Rectal smooth muscle tissue (tissue), 1 donor: Measurements from ENCODE around the gene TIMM44.
A peak's percentile ranks its signal among the peaks of the same experiment; 100 is the strongest.
"Not testable (repeated sequence)": the region's sequence is repeated elsewhere in the genome, so short reads cannot be mapped to it uniquely, and the experiment has no call there.

Source experiments
- H3K27ac ChIP-seq: one replicate; pipeline ENCODE4 v1.7.0; 2013; ENCODE audit warnings: low read depth, low read length, inconsistent platforms
- H3K27me3 ChIP-seq: one replicate; pipeline ENCODE4 v1.7.0; 2013; ENCODE audit warnings: low read length; ENCODE audit not compliant: control insufficient read depth, insufficient read depth
- H3K36me3 ChIP-seq: one replicate; pipeline ENCODE4 v1.7.0; 2013; ENCODE audit warnings: low read length; ENCODE audit not compliant: control insufficient read depth, insufficient read depth
- H3K4me1 ChIP-seq: one replicate; pipeline ENCODE4 v1.7.0; 2013; ENCODE audit warnings: low read length; ENCODE audit not compliant: control insufficient read depth, insufficient read depth
- H3K4me3 ChIP-seq: one replicate; pipeline ENCODE4 v1.7.0; 2013; ENCODE audit warnings: low read length
- H3K9ac ChIP-seq: one replicate; pipeline ENCODE4 v1.7.0; 2013; ENCODE audit warnings: low read length

The TIMM44 gene

DNA sequence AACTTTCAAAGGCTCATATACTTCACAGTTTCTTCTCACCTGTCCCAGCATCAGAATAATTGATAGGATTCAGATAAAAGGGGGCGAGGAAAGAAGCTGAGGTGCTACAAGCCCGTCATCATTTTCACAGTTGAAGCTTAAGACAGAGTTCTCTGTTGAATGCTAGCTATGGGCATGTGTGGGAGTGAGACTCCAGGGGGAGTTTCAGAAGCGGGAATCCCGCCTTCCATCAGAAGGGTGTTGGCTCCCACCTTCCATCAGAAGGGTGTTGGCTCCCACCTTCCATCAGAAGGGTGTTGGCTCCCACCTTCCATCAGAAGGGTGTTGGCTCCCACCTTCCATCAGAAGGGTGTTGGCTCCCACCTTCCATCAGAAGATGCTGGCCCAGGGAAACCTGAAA lies 17.6 kb upstream of the TIMM44 start:
- not testable (repeated sequence) for H3K27ac ChIP-seq, H3K4me3 ChIP-seq, H3K27me3 ChIP-seq, H3K9ac ChIP-seq, H3K36me3 ChIP-seq, H3K4me1 ChIP-seq

DNA sequence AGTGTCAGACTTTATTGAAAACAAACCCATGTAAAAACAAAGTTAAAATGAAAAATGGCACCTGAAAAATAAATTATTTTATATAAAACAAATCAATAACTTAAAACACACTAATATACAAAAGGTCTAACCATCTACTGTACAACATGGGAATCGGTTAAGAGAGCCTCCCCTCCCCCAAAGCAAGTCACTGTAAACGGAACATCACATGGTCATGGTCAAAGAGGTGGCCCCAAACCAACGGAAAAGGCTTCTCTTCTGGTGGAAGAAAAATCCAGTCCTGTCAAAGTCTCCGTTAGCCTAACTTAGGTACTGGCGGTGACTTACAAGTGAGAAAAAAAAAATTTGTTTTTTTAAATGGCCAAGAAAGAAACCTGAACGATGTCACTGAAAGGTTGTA lies 15.7 kb upstream of the TIMM44 start:
- Histone ChIP-seq H3K9ac (no peak overlapping the region), H3K36me3 (peaks cover 8% of the 10 kb centered on the region), H3K27ac (no peak overlapping the region), H3K27me3 (no peaks in the 10 kb centered on the region), H3K4me1 (no peaks in the 10 kb centered on the region), H3K4me3 (no peak overlapping the region)

- Histone ChIP-seq H3K27me3 (no peaks in the 10 kb centered on the region), H3K9ac (no peak overlapping the region), H3K4me1 (no peaks in the 10 kb centered on the region), H3K27ac (no peak overlapping the region), H3K36me3 (peaks cover 4% of the 10 kb centered on the region), H3K4me3 (no peak overlapping the region)
Observed at GRCh38 chr19:7955696-7956095, 12.2 kb upstream of the TIMM44 start.

GRCh38 chr19:7953576-7953975 lies 10.1 kb upstream of the TIMM44 start:
- H3K27me3 ChIP-seq, result no peaks in the 10 kb centered on the region
- no peak overlapping the region for H3K4me3 ChIP-seq
- H3K36me3 ChIP-seq, result peaks cover 4% of the 10 kb centered on the region

DNA sequence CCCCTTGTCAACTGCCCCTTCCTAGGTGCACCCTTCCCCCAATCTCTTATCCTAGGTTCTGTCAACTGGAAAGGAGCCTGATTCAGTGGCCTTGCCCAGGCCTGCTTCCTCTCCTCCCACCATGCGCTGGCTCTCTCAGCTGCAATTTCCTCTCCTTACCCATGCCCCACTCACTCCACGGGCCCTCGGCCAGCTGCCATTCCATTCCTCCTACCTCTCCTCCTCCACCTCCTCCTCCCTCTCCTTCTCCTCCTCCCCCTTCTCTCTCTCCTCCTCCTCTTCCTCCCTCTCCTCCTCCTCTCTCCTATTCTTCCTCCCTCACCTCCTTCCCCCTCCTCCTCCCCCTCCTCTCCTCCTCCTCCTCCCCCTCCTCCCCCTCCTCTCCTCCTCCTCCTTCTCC lies 9.6 kb upstream of the TIMM44 start:
- H3K4me1 ChIP-seq, result no peaks in the 10 kb centered on the region
- peaks cover 2% of the 10 kb centered on the region for H3K36me3 ChIP-seq
- H3K27ac ChIP-seq, result no peak overlapping the region
- no peak overlapping the region for H3K4me3 ChIP-seq
- H3K9ac ChIP-seq, result no peak overlapping the region
- H3K27me3 ChIP-seq, result no peaks in the 10 kb centered on the region

More at GRCh38 chr19:7953576-7953975, 10.1 kb upstream of the TIMM44 start:
- Histone ChIP-seq H3K4me1 (no peaks in the 10 kb centered on the region), H3K27ac (no peak overlapping the region), H3K9ac (no peak overlapping the region)

DNA sequence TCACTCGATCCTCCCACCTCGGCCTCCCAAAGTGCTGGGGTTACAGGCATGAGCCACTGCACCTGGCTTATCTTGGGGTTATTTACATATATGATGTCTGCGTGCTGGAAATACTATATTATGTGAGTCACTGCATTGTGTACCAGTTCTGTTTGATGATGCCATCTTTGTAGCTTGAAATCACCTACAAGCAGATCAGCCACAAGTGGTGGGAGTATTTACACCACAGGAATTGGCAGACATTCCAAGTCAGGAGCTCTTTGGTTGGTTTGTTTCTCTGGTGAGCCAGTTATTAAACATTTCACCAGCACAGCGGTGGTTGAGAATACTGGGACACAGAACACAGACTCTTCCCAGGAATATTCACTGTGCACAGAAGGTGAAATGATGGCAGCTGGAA lies 4.5 kb upstream of the TIMM44 start:
- Histone ChIP-seq H3K36me3 (no peaks in the 10 kb centered on the region), H3K9ac (no peak overlapping the region), H3K4me1 (no peaks in the 10 kb centered on the region), H3K4me3 (no peak overlapping the region), H3K27ac (no peak overlapping the region), H3K27me3 (no peaks in the 10 kb centered on the region)

GRCh38 chr19:7944177-7944761 lies 803 bp upstream of the TIMM44 start:
- peak overlapping the region; percentile 56 for H3K9ac ChIP-seq
- no peaks in the 10 kb centered on the region for H3K27me3 ChIP-seq
- H3K4me1 ChIP-seq, result no peaks in the 10 kb centered on the region
- peak overlapping the region; percentile 81 for H3K27ac ChIP-seq
- peak overlapping the region; percentile 98 for H3K4me3 ChIP-seq
- peaks cover 9% of the 10 kb centered on the region for H3K36me3 ChIP-seq

DNA sequence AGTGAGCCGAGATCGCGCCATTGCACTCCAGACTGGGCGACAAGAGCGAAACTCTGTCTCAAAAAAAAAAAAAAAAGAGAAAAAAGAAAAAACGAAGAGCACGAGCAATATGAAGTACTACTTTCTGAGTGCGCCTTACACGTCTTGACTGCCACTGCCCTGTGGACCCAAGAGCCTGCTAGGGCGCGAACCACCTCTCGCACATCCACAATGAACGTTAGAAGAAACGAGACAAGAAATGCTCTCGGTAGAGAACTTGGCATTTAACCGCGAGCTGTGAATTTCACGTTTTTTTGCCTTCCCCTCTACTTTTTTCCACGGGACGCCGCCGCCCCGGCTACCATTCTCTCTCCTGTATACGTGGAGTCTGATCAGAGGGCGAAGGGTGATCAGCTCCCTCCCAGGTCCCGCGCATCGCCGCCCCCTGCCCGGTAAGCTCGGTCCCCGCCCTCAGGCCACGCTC lies 454 bp downstream of the TIMM44 start:
- Histone ChIP-seq H3K4me1 (no peaks in the 10 kb centered on the region), H3K27ac (peak overlapping the region; percentile 84), H3K27me3 (no peaks in the 10 kb centered on the region), H3K4me3 (peak overlapping the region; percentile 62), H3K9ac (peak overlapping the region; percentile 26), H3K36me3 (peaks cover 10% of the 10 kb centered on the region)

- Histone ChIP-seq H3K36me3 (peaks cover 10% of the 10 kb centered on the region), H3K27me3 (no peaks in the 10 kb centered on the region), H3K4me1 (no peaks in the 10 kb centered on the region), H3K27ac (no peak overlapping the region), H3K4me3 (peak overlapping the region; percentile 62), H3K9ac (no peak overlapping the region)
Observed at GRCh38 chr19:7941895-7942596, 1.4 kb downstream of the TIMM44 start.

GRCh38 chr19:7940841-7941240 lies 2.6 kb downstream of the TIMM44 start:
- no peak overlapping the region for H3K9ac ChIP-seq
- H3K4me3 ChIP-seq, result no peak overlapping the region
- H3K36me3 ChIP-seq, result peaks cover 13% of the 10 kb centered on the region
- no peak overlapping the region for H3K27ac ChIP-seq
- H3K27me3 ChIP-seq, result no peaks in the 10 kb centered on the region
- H3K4me1 ChIP-seq, result no peaks in the 10 kb centered on the region

GRCh38 chr19:7934766-7935165 lies 8.7 kb downstream of the TIMM44 start:
- H3K27ac ChIP-seq, result no peak overlapping the region
- H3K9ac ChIP-seq, result no peak overlapping the region
- no peak overlapping the region for H3K4me3 ChIP-seq
- H3K4me1 ChIP-seq, result peaks cover 18% of the 10 kb centered on the region
- H3K36me3 ChIP-seq, result peaks cover 27% of the 10 kb centered on the region
- H3K27me3 ChIP-seq, result no peaks in the 10 kb centered on the region

GRCh38 chr19:7933828-7934725 lies 9.4 kb downstream of the TIMM44 start:
- Histone ChIP-seq H3K36me3 (peaks cover 29% of the 10 kb centered on the region), H3K4me1 (peaks cover 24% of the 10 kb centered on the region), H3K27ac (no peak overlapping the region), H3K27me3 (no peaks in the 10 kb centered on the region), H3K9ac (no peak overlapping the region), H3K4me3 (no peak overlapping the region)
